HG03196 (cell line): ENCODE results near the gene POU6F2.
"Not testable (repeated sequence)": the region's sequence is repeated elsewhere in the genome, so short reads cannot be mapped to it uniquely, and the experiment has no call there.

Experiments used
- ATAC-seq: cut with Tn5 transposase; IDR thresholded peaks from one replicate; pipeline ENCODE4 v1.9.1; 2021; ENCODE audit not compliant: unreplicated experiment

Gene POU6F2, protein sequence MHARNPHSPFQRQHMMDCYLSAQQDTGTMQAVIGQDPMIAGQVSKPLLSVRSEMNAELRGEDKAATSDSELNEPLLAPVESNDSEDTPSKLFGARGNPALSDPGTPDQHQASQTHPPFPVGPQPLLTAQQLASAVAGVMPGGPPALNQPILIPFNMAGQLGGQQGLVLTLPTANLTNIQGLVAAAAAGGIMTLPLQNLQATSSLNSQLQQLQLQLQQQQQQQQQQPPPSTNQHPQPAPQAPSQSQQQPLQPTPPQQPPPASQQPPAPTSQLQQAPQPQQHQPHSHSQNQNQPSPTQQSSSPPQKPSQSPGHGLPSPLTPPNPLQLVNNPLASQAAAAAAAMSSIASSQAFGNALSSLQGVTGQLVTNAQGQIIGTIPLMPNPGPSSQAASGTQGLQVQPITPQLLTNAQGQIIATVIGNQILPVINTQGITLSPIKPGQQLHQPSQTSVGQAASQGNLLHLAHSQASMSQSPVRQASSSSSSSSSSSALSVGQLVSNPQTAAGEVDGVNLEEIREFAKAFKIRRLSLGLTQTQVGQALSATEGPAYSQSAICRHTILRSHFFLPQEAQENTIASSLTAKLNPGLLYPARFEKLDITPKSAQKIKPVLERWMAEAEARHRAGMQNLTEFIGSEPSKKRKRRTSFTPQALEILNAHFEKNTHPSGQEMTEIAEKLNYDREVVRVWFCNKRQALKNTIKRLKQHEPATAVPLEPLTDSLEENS

DNA sequence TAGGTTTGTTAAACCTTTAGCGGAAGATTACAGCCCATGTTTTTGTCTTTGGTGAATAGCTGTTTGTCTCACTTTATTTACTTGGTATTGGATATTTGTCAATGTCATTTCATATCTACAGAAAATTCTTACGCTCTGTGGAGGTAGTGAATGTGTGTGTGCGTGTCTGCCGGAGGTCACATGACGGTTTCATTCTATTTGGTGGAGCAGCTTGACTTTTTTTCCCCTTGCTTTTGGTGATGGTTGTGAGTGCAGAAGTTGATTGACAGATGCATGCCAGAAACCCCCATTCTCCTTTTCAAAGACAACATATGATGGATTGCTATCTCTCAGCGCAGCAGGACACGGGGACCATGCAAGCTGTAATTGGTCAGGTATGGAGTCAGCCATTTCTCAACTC, at the start of gene POU6F2:
Gene POU6F2, plus strand, starts transcription at position 225 of the 400 bp plus-strand sequence. Its CDS starts 45 bp downstream, at position 270.
- ATAC-seq = no peak

DNA sequence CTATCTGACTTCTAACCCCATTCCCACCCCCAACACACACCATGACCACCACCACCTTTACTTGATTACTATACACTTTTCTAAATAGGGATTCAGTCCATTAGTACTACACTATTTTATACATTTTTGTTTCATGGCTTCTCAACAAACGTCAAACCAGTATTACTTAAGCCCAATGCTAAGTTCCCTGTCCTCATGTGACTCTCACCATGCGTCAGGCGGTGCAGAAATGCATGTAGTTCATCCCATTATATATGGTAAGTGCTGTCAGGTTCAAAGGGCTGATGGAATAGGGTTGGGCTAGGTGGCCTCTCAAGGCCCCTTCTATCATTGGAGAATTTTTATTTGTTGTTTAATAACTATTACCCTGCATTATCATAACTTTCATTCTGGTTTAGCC, 49.2 kb upstream of the POU6F2 start:
- no peak for ATAC-seq

DNA sequence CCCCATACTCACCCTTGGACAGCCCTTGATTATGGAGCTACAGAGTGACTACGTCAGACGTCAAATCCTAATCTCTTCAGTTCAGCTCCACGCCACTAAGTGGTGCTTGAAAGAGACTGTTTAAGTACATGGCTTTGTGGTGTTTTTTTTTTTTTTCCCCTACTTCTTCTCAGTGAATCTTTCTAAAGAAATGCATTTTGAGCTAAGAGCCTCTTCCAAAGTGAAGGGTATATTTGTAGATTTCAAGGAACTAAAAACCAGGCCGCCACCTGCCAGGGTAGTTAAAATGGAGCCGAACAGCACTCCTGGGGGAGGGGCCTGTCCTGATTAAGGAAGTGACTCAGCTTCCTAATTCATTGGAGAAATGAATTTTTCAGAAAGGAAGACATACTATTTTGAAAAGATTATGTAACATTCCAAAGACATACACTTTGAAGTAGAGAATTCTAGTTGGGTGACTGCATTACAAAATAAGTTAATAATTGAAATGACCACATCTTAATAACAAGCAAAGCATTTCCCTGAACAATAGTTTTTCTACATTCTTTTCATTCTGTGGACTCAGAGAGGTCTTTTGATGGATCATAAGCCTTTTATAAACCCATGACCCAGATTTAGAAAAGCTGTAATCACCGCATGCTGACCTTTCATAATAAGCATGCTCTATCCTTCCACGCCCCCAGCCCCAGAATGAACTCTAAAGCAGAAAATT, 48.1 kb upstream of the POU6F2 start:
- no peak for ATAC-seq

DNA sequence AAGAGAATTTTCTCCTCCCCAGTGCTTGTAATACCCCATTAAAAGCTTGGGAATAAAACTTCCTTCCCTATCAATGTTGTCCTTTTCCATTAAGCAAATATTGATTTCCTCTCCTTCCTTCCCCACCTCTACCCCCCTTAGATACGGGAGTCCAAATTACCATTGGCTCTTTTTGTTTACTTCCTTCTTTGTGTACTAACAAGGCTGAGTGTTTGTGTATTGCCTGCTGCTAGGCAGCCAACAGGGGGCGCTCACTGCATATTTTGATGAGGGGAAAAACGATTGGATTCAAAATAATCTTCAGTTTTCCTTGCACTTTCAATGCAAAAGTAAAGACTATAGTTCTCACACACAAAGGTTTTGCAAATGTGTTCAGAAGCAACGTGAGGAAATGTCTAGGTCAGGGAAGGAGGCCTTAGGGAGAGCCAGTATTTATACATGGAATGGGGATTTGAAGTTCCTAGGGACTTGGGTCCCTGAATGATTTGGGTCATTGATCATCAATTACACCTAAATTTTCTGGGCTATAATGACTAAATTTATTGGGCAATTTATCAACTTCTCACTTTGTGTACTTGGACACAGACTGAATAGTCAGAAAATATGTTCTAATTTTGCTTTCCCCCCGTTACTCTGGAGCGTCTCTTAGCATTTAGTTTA, 45.1 kb upstream of the POU6F2 start:
- ATAC-seq = no peak

DNA sequence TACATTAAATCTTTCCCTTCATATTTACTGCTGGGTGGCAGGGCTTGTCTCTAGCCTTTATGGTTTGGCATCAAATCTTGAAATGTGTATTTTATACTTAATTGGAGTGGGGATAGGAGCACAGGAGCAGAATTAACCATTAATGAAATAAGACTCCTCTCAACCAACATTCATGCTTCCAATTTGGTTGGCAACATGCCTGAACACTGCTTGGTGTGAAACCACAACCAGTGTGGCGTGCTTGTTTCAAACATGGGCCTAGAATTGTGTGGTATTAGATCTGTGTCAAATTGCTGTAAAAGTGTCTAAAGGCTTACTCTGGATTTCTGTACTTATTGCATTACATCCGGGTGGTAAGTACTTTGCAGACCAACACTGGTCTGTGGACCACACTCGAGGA, 43.7 kb upstream of the POU6F2 start:
- ATAC-seq = no peak

DNA sequence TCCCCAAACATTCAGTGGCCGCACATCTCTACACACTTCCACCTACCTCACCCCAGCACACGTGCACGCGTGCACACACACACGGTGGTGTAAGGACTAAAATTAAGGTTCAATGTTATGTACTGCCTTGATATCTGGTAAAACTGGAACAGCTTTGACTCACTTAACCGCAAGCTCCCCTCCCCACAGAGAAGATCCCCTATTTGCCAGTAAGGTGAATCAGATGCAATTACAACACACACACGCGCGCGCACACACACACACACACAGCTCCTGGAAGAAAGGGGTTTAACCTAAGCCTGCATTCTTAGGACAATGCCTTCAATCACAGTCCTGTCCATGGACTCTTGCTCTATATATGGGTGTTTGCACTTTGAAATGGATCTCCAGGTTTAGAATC, 43.2 kb upstream of the POU6F2 start:
- no peak for ATAC-seq

DNA sequence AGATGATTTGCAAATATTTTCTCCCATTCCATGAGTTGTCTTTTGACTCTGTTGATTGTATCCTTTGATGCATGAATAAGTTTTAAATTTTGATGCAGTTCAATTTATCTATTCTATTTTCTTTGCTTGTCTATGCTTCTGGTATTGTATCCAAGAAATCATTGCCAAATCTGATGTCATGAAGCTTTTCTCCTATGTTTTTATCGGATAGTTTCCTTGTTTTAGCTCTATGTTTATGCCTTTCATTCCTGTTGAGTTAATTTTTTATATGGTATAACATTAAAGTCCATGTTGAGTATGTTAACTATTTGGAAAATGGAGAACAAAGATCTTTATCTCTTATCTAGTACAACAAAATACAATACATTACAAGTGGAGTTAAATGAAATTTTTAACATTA, 41.1 kb upstream of the POU6F2 start:
- no peak for ATAC-seq

DNA sequence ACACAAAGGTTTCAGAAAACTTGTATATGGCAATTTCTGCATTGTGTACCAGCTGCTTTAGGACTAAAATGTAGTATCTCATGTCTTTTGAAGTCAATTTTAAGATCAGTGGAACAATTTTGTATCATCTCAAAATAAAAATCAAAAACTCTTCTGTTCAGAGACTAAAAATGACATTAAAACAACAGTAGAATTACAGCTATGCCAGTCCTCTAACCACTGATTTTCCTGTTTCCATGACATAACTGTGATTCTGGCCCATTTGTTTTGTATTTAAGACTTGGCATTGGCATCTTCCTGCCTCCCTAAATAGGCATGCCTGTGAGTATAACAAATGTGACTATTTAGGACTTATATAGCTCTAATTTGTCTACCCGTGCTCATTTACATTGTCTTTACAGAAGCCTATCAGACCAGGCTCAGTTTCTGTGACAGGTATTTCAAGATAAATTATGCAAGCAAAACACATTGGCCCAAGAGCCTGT, 39.7 kb upstream of the POU6F2 start:
- no peak for ATAC-seq

DNA sequence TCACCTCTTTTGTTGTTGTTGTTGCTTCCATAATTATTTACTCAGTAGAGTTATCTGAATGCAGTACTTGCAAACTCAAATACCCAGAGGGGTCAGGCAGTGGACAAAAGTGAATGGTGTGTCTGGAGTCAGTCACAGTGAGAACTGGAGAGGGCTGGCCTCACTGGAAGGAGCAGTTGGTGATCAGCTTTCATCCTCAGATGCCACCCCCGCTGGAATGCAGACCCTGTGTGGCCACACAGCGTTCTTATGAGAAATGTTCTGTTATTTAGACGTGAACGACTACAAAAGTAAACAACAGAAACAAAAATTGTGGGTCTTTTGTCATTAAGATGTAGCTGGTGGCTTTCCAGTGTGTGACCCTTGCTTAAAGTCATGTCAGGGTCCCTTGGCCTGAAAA, 39.1 kb upstream of the POU6F2 start:
- ATAC-seq = no peak

DNA sequence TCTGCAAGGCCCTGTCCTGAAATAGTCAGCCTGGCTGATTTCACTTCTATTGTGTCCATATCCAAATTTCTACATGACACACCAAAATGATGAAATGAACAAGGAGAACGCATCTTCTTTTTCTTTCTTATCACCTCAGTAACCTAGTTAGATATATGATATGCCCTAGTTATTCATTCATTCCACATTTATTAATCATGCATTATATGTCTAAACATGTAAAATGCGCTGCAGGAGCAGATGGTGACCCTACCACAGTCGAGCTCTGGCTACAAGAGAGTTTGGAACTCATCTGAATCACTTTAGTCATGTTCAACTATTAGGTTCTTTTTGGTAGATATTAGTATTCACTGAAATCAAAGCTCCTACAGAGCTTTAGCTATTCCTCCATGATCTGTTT, 36.9 kb upstream of the POU6F2 start:
- ATAC-seq = no peak

DNA sequence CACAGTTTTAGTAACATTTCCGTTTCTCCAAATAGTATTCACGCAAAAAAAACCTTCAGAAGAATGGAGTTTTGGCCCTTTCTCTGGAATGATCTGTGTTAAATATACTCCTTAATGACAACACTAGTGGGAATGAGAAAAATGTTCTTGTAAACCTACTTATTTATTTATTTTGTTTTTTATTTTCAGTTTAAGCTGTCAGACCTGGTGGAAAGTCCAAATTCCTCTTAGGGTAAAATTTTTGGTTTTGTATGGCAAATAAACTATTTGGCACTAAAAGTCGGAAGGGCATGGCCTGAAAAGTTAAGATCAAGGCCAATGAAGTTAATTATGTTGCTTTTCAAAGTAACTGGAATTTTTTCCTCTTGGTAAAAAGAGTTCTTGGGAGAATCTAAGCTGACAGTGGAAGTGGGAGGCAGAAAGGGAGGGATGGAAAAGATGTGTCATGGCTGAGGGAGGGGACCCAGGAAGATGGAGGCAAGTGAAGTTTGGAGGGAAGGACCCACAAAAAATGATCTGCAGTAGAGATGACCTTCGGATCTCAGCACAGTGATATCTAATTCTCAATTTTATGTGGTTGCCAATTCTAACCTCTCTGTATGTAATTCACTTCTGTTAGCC, 35.2 kb upstream of the POU6F2 start:
- no peak for ATAC-seq

DNA sequence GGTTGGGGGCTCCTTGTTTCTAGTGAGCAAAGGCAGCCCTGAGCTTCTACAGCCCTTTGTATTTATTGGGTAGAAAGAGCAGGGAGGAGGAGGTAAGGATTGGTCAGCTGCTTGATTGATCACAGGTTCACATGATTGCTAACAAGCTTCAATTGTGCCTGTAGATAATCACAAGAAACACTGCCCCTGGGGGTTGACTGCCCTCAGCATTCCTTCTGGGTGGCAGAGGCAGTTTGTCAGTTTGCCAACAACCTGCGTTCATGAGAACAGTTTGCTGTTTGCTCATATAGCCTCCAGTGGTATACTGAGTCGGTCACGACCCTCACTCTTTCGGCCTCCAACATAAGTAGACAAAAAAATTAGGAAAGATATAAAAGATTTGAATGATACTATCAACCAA, 30.2 kb upstream of the POU6F2 start:
- ATAC-seq = not testable (repeated sequence)

DNA sequence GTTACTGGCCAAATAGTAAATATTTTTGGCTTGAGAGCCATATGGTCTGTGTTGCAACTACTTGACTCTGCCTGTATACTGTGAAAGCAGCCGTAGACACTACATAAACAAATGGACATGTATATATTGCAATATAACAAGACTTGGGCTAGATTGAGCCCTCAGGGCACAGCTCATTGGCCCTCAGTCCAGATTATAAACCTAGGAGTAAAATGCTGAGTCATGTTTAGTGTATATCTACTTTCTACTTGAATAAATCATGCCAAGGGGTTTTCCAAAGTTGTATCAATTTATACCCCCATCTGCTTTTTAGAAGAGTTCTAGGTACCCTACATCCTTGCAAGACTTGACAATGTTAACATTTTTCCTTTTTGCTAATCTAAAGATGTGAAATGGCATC, 27.4 kb upstream of the POU6F2 start:
- ATAC-seq = no peak

DNA sequence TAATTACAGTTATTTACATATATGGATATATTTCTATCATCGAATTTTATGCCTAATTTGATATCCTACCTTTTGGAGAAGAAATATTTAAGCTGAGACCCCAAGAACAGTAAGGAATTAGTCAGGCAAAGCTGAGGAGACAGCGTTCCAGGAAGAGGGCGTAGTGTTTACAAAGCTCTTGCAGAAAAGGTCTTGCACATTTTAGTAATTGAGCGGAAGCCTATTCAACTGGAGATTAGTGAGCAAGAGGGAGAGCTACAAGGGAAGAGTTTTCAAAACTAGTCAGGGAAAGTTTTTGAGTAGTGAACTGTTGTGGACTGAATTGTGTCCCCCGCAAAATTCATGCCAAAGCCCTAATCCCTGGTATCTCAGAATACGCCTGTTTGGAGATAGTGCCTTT, 26.5 kb upstream of the POU6F2 start:
- no peak for ATAC-seq

DNA sequence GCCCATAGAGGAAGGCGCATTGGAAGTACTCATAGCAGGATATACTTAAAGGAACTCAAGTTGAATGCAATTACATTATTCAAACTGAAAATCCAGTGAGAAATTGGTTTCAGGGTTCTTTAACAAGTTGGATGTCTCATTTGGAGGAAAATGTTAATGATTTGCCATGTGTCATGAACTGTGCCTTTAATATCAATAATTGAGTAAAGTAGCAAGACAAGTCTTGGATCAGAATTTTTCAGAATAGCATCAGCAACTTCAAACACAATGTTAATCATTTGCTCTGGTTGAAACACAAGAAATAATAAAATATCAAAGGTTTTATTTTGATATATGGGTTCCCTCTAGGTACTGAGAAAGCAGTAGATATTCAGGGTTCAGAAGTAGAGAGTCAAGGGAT, 24.5 kb upstream of the POU6F2 start:
- ATAC-seq = no peak

DNA sequence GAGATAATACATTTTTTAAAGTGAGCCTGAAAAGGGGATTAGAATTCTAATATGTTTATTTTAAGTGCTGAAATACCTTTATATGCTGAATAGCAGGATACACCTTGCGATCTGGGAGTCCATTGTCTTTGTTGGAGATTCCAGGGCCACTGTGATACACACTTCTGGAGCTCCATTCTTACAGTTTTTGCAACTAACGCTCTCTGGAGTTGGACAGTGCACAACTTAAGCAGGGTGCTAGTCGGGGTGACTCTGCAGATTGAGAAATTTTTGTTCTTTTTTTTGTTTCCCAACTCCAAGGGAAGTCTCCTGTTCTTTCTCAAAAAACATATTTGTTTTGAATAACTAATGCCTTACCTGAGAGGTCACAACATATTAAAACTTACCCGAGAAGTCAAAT, 23.7 kb upstream of the POU6F2 start:
- ATAC-seq = no peak

DNA sequence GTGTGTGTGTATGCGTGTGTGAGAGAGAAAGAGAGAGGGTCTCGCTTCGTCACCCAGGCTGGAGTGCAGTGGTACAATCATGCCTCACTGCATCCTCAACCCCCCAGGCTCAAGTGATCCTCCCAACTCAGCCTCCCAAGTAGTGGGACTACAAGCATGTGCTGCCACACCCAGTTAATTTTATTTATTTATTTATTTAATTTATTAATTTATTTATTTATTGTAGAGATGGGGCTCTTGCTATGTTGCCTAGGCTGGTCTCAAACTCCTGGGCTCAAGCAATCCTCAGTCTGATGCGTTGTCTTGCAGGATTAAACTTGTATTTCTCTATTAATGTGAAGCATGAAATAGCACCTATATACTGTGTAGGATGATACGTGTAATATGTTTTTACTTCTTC, 21.8 kb upstream of the POU6F2 start:
- ATAC-seq = no peak

DNA sequence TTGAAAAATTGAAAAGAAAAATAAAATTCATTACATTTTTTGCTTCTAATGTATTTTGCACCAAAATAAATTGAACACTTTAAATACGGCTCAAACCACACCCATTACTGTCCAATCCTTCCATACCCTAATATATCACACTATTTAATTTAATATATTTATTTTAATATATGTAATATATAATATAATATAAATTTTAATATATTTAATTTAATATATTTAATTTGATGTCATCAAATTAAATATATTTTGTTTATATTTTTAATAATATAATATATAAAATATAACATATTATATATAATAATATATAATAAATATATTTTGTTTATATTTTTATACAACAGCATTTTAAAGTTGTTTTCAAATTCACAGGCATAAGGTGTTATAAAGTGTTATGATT, 15.7 kb upstream of the POU6F2 start:
- ATAC-seq = no peak

DNA sequence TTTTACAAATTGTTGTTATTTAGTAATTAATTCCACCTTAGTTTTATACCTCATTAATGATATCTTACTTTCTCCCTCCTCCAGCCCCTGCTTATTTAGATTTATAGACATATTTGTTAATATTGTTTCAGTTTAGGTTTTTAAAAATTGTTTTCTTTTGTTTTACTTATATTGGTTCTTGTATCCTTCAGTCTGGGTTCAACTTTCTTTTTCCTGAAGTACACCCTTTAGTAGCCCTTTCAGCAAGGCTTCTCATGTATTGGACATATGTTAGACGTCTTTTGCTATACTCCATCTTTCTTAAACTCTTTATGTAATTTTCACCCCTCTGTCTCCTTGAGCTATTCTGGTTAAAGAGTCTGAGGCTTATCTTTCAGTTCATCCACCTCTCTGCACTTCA, 12.8 kb upstream of the POU6F2 start:
- no peak for ATAC-seq

DNA sequence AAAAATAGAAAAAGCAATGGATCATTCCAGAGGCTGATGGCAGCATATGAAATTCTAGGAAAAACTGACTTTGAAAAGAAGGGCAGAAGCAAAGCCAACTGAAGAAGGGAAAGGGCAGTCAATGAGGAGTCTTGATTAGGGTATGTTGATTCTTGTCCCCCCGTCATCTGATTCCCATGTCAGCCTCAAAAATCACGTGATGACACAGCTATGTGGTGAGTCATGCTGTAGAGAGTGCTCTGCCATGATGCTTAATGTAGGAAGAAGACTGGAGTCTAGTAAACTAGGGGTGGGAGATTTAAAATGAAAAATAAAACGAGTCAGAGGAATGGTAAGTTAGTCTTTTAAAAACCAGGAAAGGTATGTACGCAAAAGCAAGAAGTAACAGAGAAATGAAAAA, 3.9 kb upstream of the POU6F2 start:
- no peak for ATAC-seq

DNA sequence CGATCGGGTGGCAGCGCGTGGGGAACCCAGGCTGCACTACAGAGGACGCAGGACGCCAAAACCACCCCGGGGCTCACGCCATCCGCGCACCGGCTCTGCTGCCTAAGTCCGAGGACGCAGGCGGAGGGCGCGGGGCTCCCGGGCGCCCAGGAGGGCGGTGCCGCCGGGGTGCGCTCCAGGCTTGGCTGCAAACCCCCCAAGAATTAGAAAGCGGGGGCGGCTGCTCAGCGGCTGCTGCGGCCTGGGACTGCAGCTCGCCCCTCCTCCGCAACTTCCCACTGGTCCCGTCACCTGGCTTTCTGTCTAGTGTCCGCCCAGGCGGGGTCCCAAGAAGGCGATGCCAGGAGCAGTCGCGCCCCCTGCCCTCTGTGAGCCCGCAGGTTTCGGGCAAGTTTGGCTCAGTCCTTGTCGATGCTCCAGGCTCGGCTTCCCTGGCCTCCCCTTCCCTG, 1.7 kb upstream of the POU6F2 start:
- ATAC-seq = no peak
